HG03378 (cell line): ENCODE results near the gene CYGB.

Experiments
- ATAC-seq: cut with Tn5 transposase; IDR thresholded peaks from one replicate; pipeline ENCODE4 v1.9.1; 2021; ENCODE audit warnings: mild to moderate bottlenecking, moderate library complexity; ENCODE audit not compliant: unreplicated experiment

Gene CYGB

GRCh38 chr17:76501827-76502307, 35.6 kb downstream of the CYGB start:
- ATAC-seq, result no peak

GRCh38 chr17:76501018-76501826, 36.3 kb downstream of the CYGB start, which contains the start of gene RHBDF2:
Gene RHBDF2, minus strand, starts transcription at chr17:76501423. Its CDS starts 19,899 bp downstream, at chr17:76481524.
- ATAC-seq, result no peak

GRCh38 chr17:76500747-76501017, 36.8 kb downstream of the CYGB start:
- no peak for ATAC-seq

- ATAC-seq, result no peak
Measured at GRCh38 chr17:76500074-76500746, 37.3 kb downstream of the CYGB start.

GRCh38 chr17:76499267-76499667, 38.2 kb downstream of the CYGB start:
- ATAC-seq, result no peak

- ATAC-seq, result no peak
Measured at GRCh38 chr17:76498876-76499251, 38.6 kb downstream of the CYGB start.

GRCh38 chr17:76497979-76498875, 39.3 kb downstream of the CYGB start:
- no peak for ATAC-seq

GRCh38 chr17:76497699-76497978, 39.9 kb downstream of the CYGB start:
- ATAC-seq, result no peak

- ATAC-seq, result no peak
Measured at GRCh38 chr17:76496464-76496863, 41.0 kb downstream of the CYGB start.

GRCh38 chr17:76495663-76496400, 41.7 kb downstream of the CYGB start:
- ATAC-seq, result no peak

GRCh38 chr17:76493505-76494167, 43.9 kb downstream of the CYGB start:
- ATAC-seq, result no peak

- ATAC-seq, result no peak
Measured at GRCh38 chr17:76492989-76493501, 44.5 kb downstream of the CYGB start.

GRCh38 chr17:76492123-76492988, 45.2 kb downstream of the CYGB start:
- no peak for ATAC-seq

- no peak for ATAC-seq
Measured at GRCh38 chr17:76491271-76492122, 46.0 kb downstream of the CYGB start.

- no peak for ATAC-seq
Measured at GRCh38 chr17:76490112-76490710, 47.3 kb downstream of the CYGB start.

GRCh38 chr17:76487451-76488192, 49.9 kb downstream of the CYGB start:
- no peak for ATAC-seq

- no peak for ATAC-seq
Measured at GRCh38 chr17:76485569-76485968, 51.9 kb downstream of the CYGB start.
